Trophoblast cell (in vitro differentiated cells and primary cell): ENCODE data around the gene LACRT.

ENCODE experiments used
- DNase-seq, 2 donors: peaks; one replicate each; pipeline ENCODE4 v3.0.0-alpha.2; 2016
- H2AFZ ChIP-seq: 2 replicates; pipeline ENCODE4 v1.6.1; 2013; ENCODE audit warnings: low read length, moderate library complexity, mild to moderate bottlenecking; ENCODE audit not compliant: insufficient read depth, poor library complexity
- H2AK5ac ChIP-seq: 2 replicates; pipeline ENCODE4 v1.6.1; 2013; ENCODE audit warnings: mild to moderate bottlenecking, low read length
- H2BK120ac ChIP-seq: 2 replicates; pipeline ENCODE4 v1.6.1; 2013; ENCODE audit warnings: low read length, mild to moderate bottlenecking, moderate library complexity; ENCODE audit not compliant: insufficient read depth, poor library complexity
- H2BK12ac ChIP-seq: 2 replicates; pipeline ENCODE4 v1.6.1; 2013; ENCODE audit warnings: mild to moderate bottlenecking, low read length, moderate library complexity
- H2BK5ac ChIP-seq: 2 replicates; pipeline ENCODE4 v1.6.1; 2013; ENCODE audit warnings: low read length, low read depth, moderate library complexity, mild to moderate bottlenecking; ENCODE audit not compliant: poor library complexity
- H3K14ac ChIP-seq: 2 replicates; pipeline ENCODE4 v1.6.1; 2013; ENCODE audit warnings: mild to moderate bottlenecking, low read length
- H3K18ac ChIP-seq: 2 replicates; pipeline ENCODE4 v1.6.1; 2013; ENCODE audit warnings: mild to moderate bottlenecking, low read length
- H3K23ac ChIP-seq: 2 replicates; pipeline ENCODE4 v1.6.1; 2013; ENCODE audit warnings: low read length
- H3K27ac ChIP-seq: 2 replicates; pipeline ENCODE4 v1.5.1; 2013; ENCODE audit warnings: low read depth, mild to moderate bottlenecking, inconsistent platforms, low read length, moderate library complexity
- H3K27me3 ChIP-seq: 2 replicates; pipeline ENCODE4 v1.6.1; 2013; ENCODE audit warnings: inconsistent platforms, mild to moderate bottlenecking, low read length, moderate library complexity; ENCODE audit not compliant: insufficient read depth
- H3K36me3 ChIP-seq, 2 experiments: 1 replicate in 1 of 2; 2 replicates in 1 of 2; pipeline ENCODE4 v1.6.1; 2013; ENCODE audit warnings: low read length in 2 of 2, mild to moderate bottlenecking in 2 of 2, moderate library complexity in 1 of 2; ENCODE audit not compliant: insufficient read depth in 2 of 2, control insufficient read depth in 1 of 2
- H3K4ac ChIP-seq: 2 replicates; pipeline ENCODE4 v1.6.1; 2013; ENCODE audit warnings: low read depth, mild to moderate bottlenecking, low read length, moderate library complexity
- H3K4me1 ChIP-seq, 2 experiments: 1 replicate in 1 of 2; 2 replicates in 1 of 2; pipeline ENCODE4 v1.6.1; 2013; ENCODE audit warnings: low read length in 2 of 2, mild to moderate bottlenecking in 2 of 2, moderate library complexity in 1 of 2; ENCODE audit not compliant: insufficient read depth in 2 of 2, control insufficient read depth in 1 of 2
- H3K4me2 ChIP-seq: 2 replicates; pipeline ENCODE4 v1.6.1; 2013; ENCODE audit warnings: inconsistent platforms, mild to moderate bottlenecking, low read length, moderate library complexity
- H3K4me3 ChIP-seq: 2 replicates; pipeline ENCODE4 v1.5.1; 2013; ENCODE audit warnings: mild to moderate bottlenecking, low read depth, low read length, inconsistent platforms
- H3K79me1 ChIP-seq: one replicate; pipeline ENCODE4 v1.6.1; 2013; ENCODE audit warnings: low read length
- H3K79me2 ChIP-seq: 2 replicates; pipeline ENCODE4 v1.6.1; 2013; ENCODE audit warnings: low read length, mild to moderate bottlenecking; ENCODE audit not compliant: control insufficient read depth, insufficient read depth, poor library complexity
- H3K9ac ChIP-seq: 2 replicates; pipeline ENCODE4 v1.6.1; 2013; ENCODE audit warnings: mild to moderate bottlenecking, low read length
- H3K9me3 ChIP-seq: 2 replicates; pipeline ENCODE4 v1.6.1; 2013; ENCODE audit warnings: low read depth, mild to moderate bottlenecking, control low read depth, inconsistent platforms, low read length; ENCODE audit not compliant: insufficient read depth
- H4K12ac ChIP-seq: 2 replicates; pipeline ENCODE4 v1.6.1; 2013; ENCODE audit warnings: low read depth, mild to moderate bottlenecking, low read length, moderate library complexity
- H4K8ac ChIP-seq: 2 replicates; pipeline ENCODE4 v1.6.1; 2013; ENCODE audit warnings: low read depth, mild to moderate bottlenecking, low read length, moderate library complexity
- H4K91ac ChIP-seq: one replicate; pipeline ENCODE4 v1.6.1; 2013; ENCODE audit warnings: low read depth, mild to moderate bottlenecking, low read length, moderate library complexity
- WGBS: extraction: QIAGEN DNeasy Blood & Tissue Kit; methylation state at CpG from one replicate; pipeline ENCODE4 v1.1.7; 2013; ENCODE audit warnings: missing lambda C conversion rate; ENCODE audit not compliant: insufficient read length, insufficient coverage; ENCODE audit errors: extremely low coverage; 5-methylcytosine and 5-hydroxymethylcytosine counted together

The LACRT gene

GRCh38 chr12:54663603-54664002 lies 28.9 kb upstream of the LACRT start:
- Histone ChIP-seq H3K4me2 (no peak overlapping the region), H3K4ac (no peak overlapping the region), H3K14ac (no peak overlapping the region), H2AK5ac (no peak overlapping the region), H3K9ac (no peak overlapping the region), H3K27ac (no peak overlapping the region), H2BK120ac (no peak overlapping the region), H3K4me3 (no peak overlapping the region), H3K27me3 (no peaks in the 10 kb centered on the region), H2BK5ac (no peak overlapping the region), H3K23ac (no peak overlapping the region), H2AFZ (no peak overlapping the region), H3K18ac (no peak overlapping the region), H3K4me1 (no peaks in the 10 kb centered on the region), H3K36me3 (no peaks in the 10 kb centered on the region), H3K79me2 (no peaks in the 10 kb centered on the region), H3K79me1 (no peaks in the 10 kb centered on the region), H4K8ac (no peak overlapping the region), H2BK12ac (no peak overlapping the region), H4K12ac (no peak overlapping the region), H3K9me3 (no peaks in the 10 kb centered on the region), H4K91ac (no peak overlapping the region)
- DNase-seq = no peak
- WGBS = no CpG with 5 or more reads among the region's 3 CpGs

- no peaks in the 10 kb centered on the region for H3K79me2 ChIP-seq
- H3K18ac ChIP-seq = no peak overlapping the region
- no peaks in the 10 kb centered on the region for H3K4me1 ChIP-seq
- H3K14ac ChIP-seq = no peak overlapping the region
- no peak overlapping the region for H4K8ac ChIP-seq
- no peak overlapping the region for H2BK120ac ChIP-seq
- no peak overlapping the region for H3K23ac ChIP-seq
- no peaks in the 10 kb centered on the region for H3K27me3 ChIP-seq
- H3K9me3 ChIP-seq = no peaks in the 10 kb centered on the region
- H3K9ac ChIP-seq = no peak overlapping the region
- no peak overlapping the region for H3K27ac ChIP-seq
- no peak overlapping the region for H2AFZ ChIP-seq
- DNase-seq = no peak
- H4K12ac ChIP-seq = no peak overlapping the region
- H2BK12ac ChIP-seq = no peak overlapping the region
- H4K91ac ChIP-seq = no peak overlapping the region
- no CpG with 5 or more reads among the region's 3 CpGs for WGBS
- no peak overlapping the region for H2AK5ac ChIP-seq
- no peak overlapping the region for H3K4ac ChIP-seq
- no peak overlapping the region for H2BK5ac ChIP-seq
- H3K4me3 ChIP-seq = no peak overlapping the region
- no peaks in the 10 kb centered on the region for H3K79me1 ChIP-seq
- no peaks in the 10 kb centered on the region for H3K36me3 ChIP-seq
- no peak overlapping the region for H3K4me2 ChIP-seq
These were observed 27.3 kb upstream of the LACRT start for GRCh38 chr12:54662026-54662425.

- H3K36me3 ChIP-seq = no peaks in the 10 kb centered on the region
- no peaks in the 10 kb centered on the region for H3K79me1 ChIP-seq
- no peak overlapping the region for H3K9ac ChIP-seq
- H3K9me3 ChIP-seq = no peaks in the 10 kb centered on the region
- H2BK5ac ChIP-seq = no peak overlapping the region
- H3K4me2 ChIP-seq = no peak overlapping the region
- H3K4me1 ChIP-seq = no peaks in the 10 kb centered on the region
- no peak overlapping the region for H2BK12ac ChIP-seq
- no peak overlapping the region for H3K27ac ChIP-seq
- H3K18ac ChIP-seq = no peak overlapping the region
- H4K91ac ChIP-seq = no peak overlapping the region
- H2AFZ ChIP-seq = no peak overlapping the region
- H3K23ac ChIP-seq = no peak overlapping the region
- H3K14ac ChIP-seq = no peak overlapping the region
- H2BK120ac ChIP-seq = no peak overlapping the region
- no peaks in the 10 kb centered on the region for H3K27me3 ChIP-seq
- no CpG with 5 or more reads among the region's 2 CpGs for WGBS
- H4K8ac ChIP-seq = no peak overlapping the region
- no peak overlapping the region for H3K4me3 ChIP-seq
- DNase-seq = no peak
- no peaks in the 10 kb centered on the region for H3K79me2 ChIP-seq
- H4K12ac ChIP-seq = no peak overlapping the region
- no peak overlapping the region for H2AK5ac ChIP-seq
- no peak overlapping the region for H3K4ac ChIP-seq
These were observed 26.4 kb upstream of the LACRT start for GRCh38 chr12:54661048-54661447.

GRCh38 chr12:54660320-54660962 lies 25.7 kb upstream of the LACRT start:
- no peak for DNase-seq
- Histone ChIP-seq H2BK5ac (no peak overlapping the region), H3K79me1 (no peaks in the 10 kb centered on the region), H3K9me3 (no peaks in the 10 kb centered on the region), H2BK12ac (no peak overlapping the region), H3K36me3 (no peaks in the 10 kb centered on the region), H3K4me2 (no peak overlapping the region), H3K23ac (no peak overlapping the region), H3K4me3 (no peak overlapping the region), H2AK5ac (no peak overlapping the region), H3K27ac (no peak overlapping the region), H3K27me3 (no peaks in the 10 kb centered on the region), H3K9ac (no peak overlapping the region), H2AFZ (no peak overlapping the region), H4K12ac (no peak overlapping the region), H3K14ac (no peak overlapping the region), H4K8ac (no peak overlapping the region), H2BK120ac (no peak overlapping the region), H3K79me2 (no peaks in the 10 kb centered on the region), H3K4ac (no peak overlapping the region), H3K18ac (no peak overlapping the region), H3K4me1 (no peaks in the 10 kb centered on the region), H4K91ac (no peak overlapping the region)
- WGBS = no CpG with 5 or more reads among the region's 10 CpGs
